Fibroblast of the aortic adventitia (primary cell): ENCODE measurements around the gene SLC27A5. TPM values are rescaled to one million over a fixed set of nuclear protein-coding genes. Genes with fewer than 3 reads are reported as not detected.
"Not testable (repeated sequence)": the region's sequence is repeated elsewhere in the genome, so short reads cannot be mapped to it uniquely, and the experiment has no call there.

ENCODE experiments used
- DNase-seq: peaks from one replicate; pipeline ENCODE4 v3.0.0-alpha.2; 2010; ENCODE audit warnings: low read depth
- H3K4me3 ChIP-seq: 2 replicates; pipeline ENCODE4 v1.5.1; 2011; ENCODE audit warnings: low read depth, mild to moderate bottlenecking, control low read depth, low read length, moderate library complexity
- small RNA-seq: library from RNA; depleted of rRNA; stranded (forward); fragments of <200 nt; gene quantifications from one replicate; pipeline ENCODE3, GENCODE V24; 2012
- total RNA-seq: library from RNA; depleted of rRNA; stranded (reverse); fragments of >200 nt; gene quantifications from 2 replicates; pipeline ENCODE4 v1.2.3, GENCODE V29; 2012; ENCODE audit warnings: low replicate concordance
- TF ChIP-seq, protein P1 (sequence below): IDR thresholded peaks from 2 replicates; pipeline ENCODE4 v1.5.1; 2011; ENCODE audit warnings: mild to moderate bottlenecking, low read length, control low read depth, inconsistent platforms; ENCODE audit not compliant: insufficient read depth

The SLC27A5 gene
- total RNA-seq, 1 donor, result 5.2 TPM

DNA sequence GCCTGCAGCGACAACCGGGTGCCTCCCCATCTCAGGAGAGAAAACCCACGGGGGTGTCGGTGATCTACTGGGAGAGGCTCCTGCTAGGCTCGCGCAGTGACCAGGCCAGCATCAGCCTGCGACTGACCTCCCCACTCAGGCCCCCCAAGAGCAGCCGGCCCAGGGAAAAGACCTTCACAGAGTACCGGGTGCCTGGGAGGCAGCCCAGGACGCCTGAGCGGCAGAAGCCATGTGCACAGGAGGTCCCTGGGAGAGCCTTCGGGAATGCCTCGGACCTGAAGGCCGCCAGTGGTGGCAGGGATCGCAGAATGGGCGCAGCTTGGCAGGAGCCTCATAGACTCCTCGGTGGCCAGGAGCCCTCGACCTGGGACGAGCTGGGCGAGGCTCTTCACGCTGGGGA, 56.5 kb downstream of the SLC27A5 start:
- no peak overlapping the region for H3K4me3 ChIP-seq
- TF ChIP-seq, protein P1, sequence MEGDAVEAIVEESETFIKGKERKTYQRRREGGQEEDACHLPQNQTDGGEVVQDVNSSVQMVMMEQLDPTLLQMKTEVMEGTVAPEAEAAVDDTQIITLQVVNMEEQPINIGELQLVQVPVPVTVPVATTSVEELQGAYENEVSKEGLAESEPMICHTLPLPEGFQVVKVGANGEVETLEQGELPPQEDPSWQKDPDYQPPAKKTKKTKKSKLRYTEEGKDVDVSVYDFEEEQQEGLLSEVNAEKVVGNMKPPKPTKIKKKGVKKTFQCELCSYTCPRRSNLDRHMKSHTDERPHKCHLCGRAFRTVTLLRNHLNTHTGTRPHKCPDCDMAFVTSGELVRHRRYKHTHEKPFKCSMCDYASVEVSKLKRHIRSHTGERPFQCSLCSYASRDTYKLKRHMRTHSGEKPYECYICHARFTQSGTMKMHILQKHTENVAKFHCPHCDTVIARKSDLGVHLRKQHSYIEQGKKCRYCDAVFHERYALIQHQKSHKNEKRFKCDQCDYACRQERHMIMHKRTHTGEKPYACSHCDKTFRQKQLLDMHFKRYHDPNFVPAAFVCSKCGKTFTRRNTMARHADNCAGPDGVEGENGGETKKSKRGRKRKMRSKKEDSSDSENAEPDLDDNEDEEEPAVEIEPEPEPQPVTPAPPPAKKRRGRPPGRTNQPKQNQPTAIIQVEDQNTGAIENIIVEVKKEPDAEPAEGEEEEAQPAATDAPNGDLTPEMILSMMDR, result no peak
- DNase-seq, result no peak

DNA sequence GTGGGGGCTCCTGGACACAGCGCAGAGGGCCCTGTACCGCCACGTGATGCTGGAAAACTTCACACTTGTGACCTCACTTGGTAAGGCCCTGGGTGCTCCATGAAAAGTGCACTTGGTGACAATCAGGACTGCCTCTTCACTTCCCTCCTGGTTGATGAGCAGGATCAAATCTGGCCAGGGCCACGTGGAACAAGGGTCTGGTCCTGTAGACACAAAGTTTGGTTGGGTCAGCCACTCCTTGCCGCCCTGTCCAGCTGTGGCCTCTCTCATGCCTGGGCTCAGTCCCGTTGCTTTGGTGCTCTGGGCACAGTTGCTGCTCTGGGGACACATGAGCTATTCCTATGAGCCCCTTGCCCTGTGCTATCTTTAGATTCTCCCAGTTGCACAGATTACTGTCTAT, 58.0 kb downstream of the SLC27A5 start:
- no peak overlapping the region for H3K4me3 ChIP-seq
- DNase-seq, result no peak
- TF ChIP-seq, protein P1, result no peak

DNA sequence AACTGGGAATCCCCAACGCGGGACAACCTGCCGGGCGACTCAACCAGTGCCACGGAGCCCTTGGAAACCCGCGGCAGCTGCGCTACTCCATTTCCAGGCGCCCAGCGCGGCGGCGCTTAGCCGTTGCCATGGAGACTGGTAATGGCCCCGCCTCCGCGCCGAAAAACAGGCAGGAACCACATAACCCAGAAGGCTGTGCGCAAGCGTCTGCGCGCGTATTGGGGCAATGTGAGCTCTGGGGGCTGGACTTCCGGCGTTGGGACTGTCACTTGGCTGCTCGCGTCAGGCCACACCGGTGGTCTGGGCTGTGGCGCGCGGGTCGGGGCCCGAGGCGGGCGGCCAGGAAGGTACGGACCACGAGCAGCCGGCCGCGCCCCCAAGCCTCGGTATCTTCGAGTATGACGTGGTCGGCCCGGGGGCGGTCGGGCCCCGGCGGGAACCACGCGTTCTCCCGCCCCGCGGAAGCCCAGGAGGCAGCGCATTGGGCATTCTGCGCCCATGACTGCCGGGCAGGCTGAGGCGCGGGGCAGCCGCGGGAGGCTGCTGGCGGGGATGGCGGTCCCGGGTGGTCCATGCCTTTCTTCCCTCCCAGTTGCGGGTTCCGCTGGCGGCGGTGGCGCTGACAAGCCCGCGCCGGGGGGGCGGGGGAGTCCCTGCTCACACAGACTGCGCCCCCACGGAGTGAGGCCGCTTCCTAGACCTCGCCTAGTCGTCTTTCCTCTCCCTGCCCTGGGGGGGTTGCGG, 60.3 kb downstream of the SLC27A5 start, which contains the start of gene ZNF324B:
TSS of gene ZNF324B (plus strand) at position 265 of the 744 bp plus-strand sequence. CDS start 2,080 bp downstream, outside the sequence.
- H3K4me3 ChIP-seq, result peak within 1 kb of the TSS; percentile 84
- DNase-seq, result peak; percentile 91
- TF ChIP-seq, protein P1, result no peak

DNA sequence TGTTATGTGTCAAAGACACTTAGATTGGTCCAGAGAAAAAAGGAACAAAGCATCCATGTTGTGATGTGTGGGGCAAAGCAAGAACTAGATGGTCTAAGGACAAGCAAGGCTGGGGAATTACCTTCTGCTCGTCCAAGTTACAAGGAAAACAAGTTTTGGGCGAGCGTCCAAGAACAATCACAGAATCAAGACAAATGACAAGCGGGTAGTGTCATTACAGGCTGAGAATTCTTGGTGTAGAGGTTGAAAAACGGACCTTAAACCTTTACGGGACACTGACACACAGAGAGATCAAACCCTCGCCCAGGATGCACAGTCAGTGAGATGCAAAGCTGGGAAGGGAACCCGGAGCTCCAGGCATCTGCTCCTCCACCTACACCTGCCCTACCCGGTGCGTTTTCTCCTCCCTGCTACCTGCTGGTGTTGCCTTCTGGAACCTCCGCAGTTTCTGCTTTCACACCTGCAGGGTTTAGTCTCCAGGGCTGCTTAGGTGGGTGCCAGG, 60.9 kb downstream of the SLC27A5 start:
- H3K4me3 ChIP-seq, result peak overlapping the region; percentile 84
- TF ChIP-seq, protein P1, result no peak
- no peak for DNase-seq

DNA sequence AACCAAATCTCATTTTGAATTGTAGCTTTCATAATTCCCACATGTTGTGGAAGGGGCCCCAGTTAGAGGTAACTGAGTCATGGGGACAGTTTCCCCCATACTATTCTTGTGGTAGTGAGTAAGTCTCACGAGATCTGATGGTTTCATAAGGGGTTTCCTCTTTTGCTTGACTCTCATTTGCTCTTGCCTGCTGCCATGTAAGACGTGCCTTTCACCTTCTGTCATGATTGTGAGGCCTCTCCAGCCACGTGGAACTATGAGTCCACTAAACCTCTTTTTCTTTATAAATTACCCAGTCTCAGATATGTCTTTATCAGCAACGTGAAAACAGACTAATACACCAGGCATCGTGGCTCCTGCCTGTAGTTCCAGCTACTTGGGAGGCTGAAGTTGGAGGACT, 61.8 kb downstream of the SLC27A5 start:
- H3K4me3 ChIP-seq, DNase-seq: not testable (repeated sequence)

DNA sequence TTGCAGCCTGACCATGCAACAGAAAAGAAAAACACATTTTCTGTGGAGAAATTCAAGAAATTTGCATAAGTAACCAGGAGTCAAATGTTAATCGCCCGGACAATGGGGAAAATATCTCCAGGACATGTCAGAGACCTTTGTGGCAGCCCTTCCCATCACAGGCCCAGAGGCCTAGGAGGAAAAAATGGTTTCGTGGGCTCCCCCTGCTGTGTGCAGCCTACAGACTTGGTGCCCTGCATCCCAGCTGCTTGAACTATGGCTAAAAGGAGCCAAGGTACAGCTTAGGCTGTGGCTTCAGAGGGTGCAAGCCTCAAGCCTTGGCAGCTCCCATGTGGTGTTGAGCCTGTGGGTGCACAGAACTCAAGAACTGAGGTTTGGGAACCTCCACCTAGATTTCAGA, 62.9 kb downstream of the SLC27A5 start:
- DNase-seq, H3K4me3 ChIP-seq: not testable (repeated sequence)

Small RNA genes within 50 kb of the gene (small RNA-seq; reads per million reads assigned to genes)
- gene MIR6807 (0.19 reads per million), gene RN7SL525P (not detected), gene RN7SL693P (not detected), gene RNU6-1337P (not detected)

Other genes with a start within 250 kb of the SLC27A5 start
- 5.1 and 7.6 TPM in 2 replicates for gene ZNF8, start 233.0 kb downstream of the SLC27A5 start, total RNA-seq
- 33.2 and 41.1 TPM in 2 replicates for gene ERVK3-1, start 206.6 kb downstream of the SLC27A5 start, total RNA-seq
- 2.9 and 4.1 TPM in 2 replicates for gene ZSCAN22, start 185.0 kb downstream of the SLC27A5 start, total RNA-seq
- gene A1BG, start 158.5 kb downstream of the SLC27A5 start, total RNA-seq, result 6.8 TPM in 1 of 2 replicates, not detected in the other
- gene ZNF497, start 149.2 kb downstream of the SLC27A5 start, total RNA-seq, result 0.98 and 1.1 TPM in 2 replicates
- gene ZNF837, start 131.0 kb downstream of the SLC27A5 start, total RNA-seq, result 2.6 and 3.4 TPM in 2 replicates
- 178 and 1,453 TPM in 2 replicates for gene RPS5, start 124.7 kb downstream of the SLC27A5 start, total RNA-seq
- gene RNF225, start 116.3 kb downstream of the SLC27A5 start, total RNA-seq, result not detected in 2 replicates
- gene ZNF584, start 103.3 kb downstream of the SLC27A5 start, total RNA-seq, result 14.4 and 17.1 TPM in 2 replicates
- gene ZNF132, start 71.8 kb downstream of the SLC27A5 start, total RNA-seq, result 9.2 and 10.8 TPM in 2 replicates
- 9.2 and 9.5 TPM in 2 replicates for gene ZNF324B, start 60.4 kb downstream of the SLC27A5 start, total RNA-seq
- gene ZNF324, start 44.9 kb downstream of the SLC27A5 start, total RNA-seq, result 9.2 and 18.4 TPM in 2 replicates
- 6.7 and 7.5 TPM in 2 replicates for gene ZNF446, start 35.6 kb downstream of the SLC27A5 start, total RNA-seq
- gene ZBTB45, start 7.8 kb upstream of the SLC27A5 start, total RNA-seq, result 9.2 and 9.9 TPM in 2 replicates
- gene TRIM28, start 32.1 kb upstream of the SLC27A5 start, total RNA-seq, result 233 and 474 TPM in 2 replicates
- 109 and 239 TPM in 2 replicates for gene CHMP2A, start 43.1 kb upstream of the SLC27A5 start, total RNA-seq
- gene UBE2M, start 46.6 kb upstream of the SLC27A5 start, total RNA-seq, result 36.8 and 55.1 TPM in 2 replicates
- gene MZF1, start 61.3 kb upstream of the SLC27A5 start, total RNA-seq, result 15.5 and 21.1 TPM in 2 replicates